ENCODE results near the gene CHN1.

CHN1 gene

DNA sequence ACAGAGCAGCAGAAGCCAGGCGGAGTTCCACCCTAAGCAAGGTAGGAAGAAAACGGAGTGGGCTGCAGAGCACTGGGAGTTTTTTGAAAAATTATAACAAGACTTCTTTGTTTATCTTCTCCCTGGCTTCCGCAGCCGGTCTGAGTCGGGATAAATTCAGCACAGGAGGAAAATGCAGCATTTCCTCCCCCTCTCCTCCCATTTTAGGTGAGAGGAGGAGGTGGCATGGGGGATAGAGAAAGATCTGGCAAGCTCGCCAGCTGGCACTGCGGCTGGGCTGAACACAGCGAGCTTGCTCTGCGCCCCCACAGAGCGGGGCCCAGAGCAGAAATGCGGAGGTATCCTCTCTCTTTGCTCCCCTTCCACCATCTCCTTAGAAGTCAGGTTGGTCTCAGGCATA is 223.2 kb downstream of the CHN1 start:
- Histone ChIP-seq H3K9me3 (no peaks in the 10 kb centered on the region), H3K27ac (no peak overlapping the region), H3K27me3 (peaks cover 14% of the 10 kb centered on the region), H3K4me1 (ENCODE audit: control insufficient read depth in 1 of 2, insufficient read depth in 1 of 2, low read depth in 1 of 2, low read length in 1 of 2) (no peaks in the 10 kb centered on the region), H3K4me3 (ENCODE audit: low read depth in 1 of 2, low read length in 1 of 2) (no peak overlapping the region), H3K36me3 (no peaks in the 10 kb centered on the region)
- TF ChIP-seq, protein P1, sequence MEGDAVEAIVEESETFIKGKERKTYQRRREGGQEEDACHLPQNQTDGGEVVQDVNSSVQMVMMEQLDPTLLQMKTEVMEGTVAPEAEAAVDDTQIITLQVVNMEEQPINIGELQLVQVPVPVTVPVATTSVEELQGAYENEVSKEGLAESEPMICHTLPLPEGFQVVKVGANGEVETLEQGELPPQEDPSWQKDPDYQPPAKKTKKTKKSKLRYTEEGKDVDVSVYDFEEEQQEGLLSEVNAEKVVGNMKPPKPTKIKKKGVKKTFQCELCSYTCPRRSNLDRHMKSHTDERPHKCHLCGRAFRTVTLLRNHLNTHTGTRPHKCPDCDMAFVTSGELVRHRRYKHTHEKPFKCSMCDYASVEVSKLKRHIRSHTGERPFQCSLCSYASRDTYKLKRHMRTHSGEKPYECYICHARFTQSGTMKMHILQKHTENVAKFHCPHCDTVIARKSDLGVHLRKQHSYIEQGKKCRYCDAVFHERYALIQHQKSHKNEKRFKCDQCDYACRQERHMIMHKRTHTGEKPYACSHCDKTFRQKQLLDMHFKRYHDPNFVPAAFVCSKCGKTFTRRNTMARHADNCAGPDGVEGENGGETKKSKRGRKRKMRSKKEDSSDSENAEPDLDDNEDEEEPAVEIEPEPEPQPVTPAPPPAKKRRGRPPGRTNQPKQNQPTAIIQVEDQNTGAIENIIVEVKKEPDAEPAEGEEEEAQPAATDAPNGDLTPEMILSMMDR (IDR thresholded peaks at IDR 0.05): no peak

DNA sequence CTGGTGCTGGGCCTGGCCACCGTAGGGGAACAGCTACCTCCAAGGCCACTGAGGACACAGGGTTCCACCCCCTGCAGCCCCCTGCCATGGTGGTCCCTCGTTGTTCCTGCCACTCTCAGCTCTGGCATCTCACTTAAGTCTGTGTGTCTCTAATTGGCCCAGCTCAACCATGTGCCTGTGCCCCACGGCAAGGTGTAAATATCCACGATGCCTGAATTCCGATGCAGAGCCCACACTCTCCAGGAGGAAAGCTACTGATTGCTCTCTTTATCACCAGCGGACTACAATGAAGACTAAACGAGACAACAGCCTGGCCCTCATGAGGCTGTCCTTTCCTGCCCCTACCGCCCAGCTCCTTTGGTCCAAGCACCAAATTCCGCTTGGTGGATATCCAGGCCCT is 223.9 kb downstream of the CHN1 start:
- Histone ChIP-seq H3K4me3 (ENCODE audit: low read depth in 1 of 2, low read length in 1 of 2) (no peak overlapping the region), H3K27ac (no peak overlapping the region), H3K9me3 (no peaks in the 10 kb centered on the region), H3K4me1 (ENCODE audit: control insufficient read depth in 1 of 2, insufficient read depth in 1 of 2, low read depth in 1 of 2, low read length in 1 of 2) (no peaks in the 10 kb centered on the region), H3K36me3 (no peaks in the 10 kb centered on the region), H3K27me3 (peaks cover 15% of the 10 kb centered on the region)
- TF ChIP-seq, protein P1 (IDR thresholded peaks at IDR 0.05): no peak

DNA sequence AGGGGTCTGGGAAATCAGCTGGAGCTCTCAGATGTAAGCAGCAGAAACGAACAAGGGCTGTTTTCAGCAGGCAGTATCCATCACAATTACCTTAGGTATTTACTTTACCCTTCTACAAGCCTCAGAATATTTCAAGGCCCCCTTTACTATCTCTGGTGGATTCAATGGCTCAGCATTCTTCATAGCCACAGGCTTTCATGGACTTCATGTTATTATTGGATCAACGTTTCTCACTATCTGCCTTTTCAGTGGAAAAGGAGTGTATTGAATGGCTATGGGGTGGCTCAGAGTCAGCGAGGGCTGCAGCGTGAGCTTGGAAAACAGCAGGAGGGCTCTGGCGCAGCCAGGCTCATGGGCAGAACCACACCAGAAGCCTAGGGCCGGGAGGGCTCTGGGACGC is 224.3 kb downstream of the CHN1 start:
- H3K36me3 ChIP-seq: no peaks in the 10 kb centered on the region
- no peaks in the 10 kb centered on the region for H3K9me3 ChIP-seq
- TF ChIP-seq, protein P1 (IDR thresholded peaks at IDR 0.05): no peak
- no peak overlapping the region for H3K27ac ChIP-seq
- peaks cover 15% of the 10 kb centered on the region for H3K27me3 ChIP-seq
- no peak overlapping the region for H3K4me3 ChIP-seq (ENCODE audit: low read depth in 1 of 2, low read length in 1 of 2)
- H3K4me1 ChIP-seq (ENCODE audit: control insufficient read depth in 1 of 2, insufficient read depth in 1 of 2, low read depth in 1 of 2, low read length in 1 of 2): no peaks in the 10 kb centered on the region

DNA sequence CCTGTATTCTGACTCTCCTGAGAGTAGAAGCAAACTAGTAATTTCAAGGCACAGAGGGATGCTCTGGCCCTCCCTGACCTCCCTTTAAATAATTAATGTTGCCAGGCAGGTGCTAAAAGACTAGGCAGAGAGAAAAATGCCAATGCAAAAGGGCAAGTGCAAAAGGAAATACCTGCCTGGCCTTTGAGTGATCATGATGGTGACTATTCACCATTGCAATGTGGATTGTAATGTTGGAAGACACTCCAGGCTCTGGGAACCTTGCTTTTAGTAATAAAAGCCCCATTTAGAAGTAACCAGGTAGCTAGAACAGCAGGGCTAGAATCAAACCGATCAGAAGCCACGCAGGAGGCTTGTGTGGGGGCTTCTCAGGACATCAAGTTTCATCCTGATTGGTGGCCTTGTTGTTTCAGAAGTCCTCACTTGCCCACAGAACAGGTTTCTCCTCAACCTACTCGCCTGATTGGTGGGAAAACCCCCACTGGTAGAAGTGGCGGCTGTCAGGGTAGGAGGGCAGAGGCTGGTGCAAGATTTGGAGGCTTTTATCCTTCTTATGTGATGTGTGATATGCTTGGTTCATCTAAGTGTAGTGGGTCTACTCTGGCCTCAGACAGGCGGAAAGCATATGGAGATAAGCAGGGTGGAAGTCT is 224.9 kb downstream of the CHN1 start:
- Histone ChIP-seq H3K27me3 (peaks cover 15% of the 10 kb centered on the region), H3K4me1 (ENCODE audit: control insufficient read depth in 1 of 2, insufficient read depth in 1 of 2, low read depth in 1 of 2, low read length in 1 of 2) (no peaks in the 10 kb centered on the region), H3K9me3 (no peaks in the 10 kb centered on the region), H3K4me3 (ENCODE audit: low read depth in 1 of 2, low read length in 1 of 2) (no peak overlapping the region), H3K36me3 (no peaks in the 10 kb centered on the region), H3K27ac (no peak overlapping the region)
- TF ChIP-seq, protein P1 (IDR thresholded peaks at IDR 0.05): no peak

DNA sequence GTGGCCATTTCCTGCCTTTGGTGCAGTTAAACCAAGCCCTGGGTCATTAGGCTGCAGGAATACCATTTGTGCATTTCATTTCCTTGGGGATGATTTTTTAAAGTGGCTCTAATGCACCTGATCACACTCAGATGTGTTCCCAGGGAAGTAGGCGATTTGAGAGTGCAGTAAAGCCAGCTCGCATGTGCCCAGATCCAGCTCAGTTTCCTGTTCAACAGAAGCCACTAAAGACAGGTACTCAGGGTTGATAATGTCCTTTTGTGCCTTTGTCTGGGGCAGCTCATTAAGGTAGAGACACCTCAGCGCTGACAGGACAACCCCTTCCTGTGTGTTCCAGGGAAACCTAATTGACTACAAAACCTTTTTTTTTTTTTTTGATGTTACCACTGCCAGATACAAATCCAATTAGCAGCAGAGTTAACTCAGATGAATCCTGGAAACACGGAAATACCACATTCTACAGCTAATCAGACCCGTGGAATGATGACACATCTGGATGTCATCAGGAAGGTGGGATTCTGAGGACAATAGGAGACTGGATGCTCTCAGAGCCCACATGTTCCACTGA is 225.7 kb downstream of the CHN1 start:
- Histone ChIP-seq H3K27me3 (peaks cover 15% of the 10 kb centered on the region), H3K9me3 (no peaks in the 10 kb centered on the region), H3K27ac (no peak overlapping the region), H3K4me1 (ENCODE audit: control insufficient read depth in 1 of 2, insufficient read depth in 1 of 2, low read depth in 1 of 2, low read length in 1 of 2) (no peaks in the 10 kb centered on the region), H3K36me3 (no peaks in the 10 kb centered on the region), H3K4me3 (ENCODE audit: low read depth in 1 of 2, low read length in 1 of 2) (no peak overlapping the region)
- TF ChIP-seq, protein P1 (IDR thresholded peaks at IDR 0.05): no peak

Measured in neutrophil (primary cell).